ENCODE results near the gene NEK4.
"Not testable (repeated sequence)": the region's sequence is repeated elsewhere in the genome, so short reads cannot be mapped to it uniquely, and the experiment has no call there.

The NEK4 gene

GRCh38 chr3:52777959-52778805, 7.4 kb upstream of the NEK4 start:
- no peak for DNase-seq

- no peak for DNase-seq
Measured at GRCh38 chr3:52777127-52777958, 6.6 kb upstream of the NEK4 start, which contains the start of gene ITIH1. Gene ITIH1 (plus strand): TSS chr3:52777599. CDS start chr3:52777616, 17 bp downstream.

- DNase-seq, result not testable (repeated sequence)
Measured at GRCh38 chr3:52776486-52776885, 5.7 kb upstream of the NEK4 start.

GRCh38 chr3:52775877-52776276, 5.1 kb upstream of the NEK4 start:
- DNase-seq, result no peak

GRCh38 chr3:52774901-52775864, 4.4 kb upstream of the NEK4 start:
- DNase-seq, result no peak

- no peak for DNase-seq
Measured at GRCh38 chr3:52774066-52774713, 3.5 kb upstream of the NEK4 start.

- no peak for DNase-seq
Measured at GRCh38 chr3:52773361-52774065, 2.8 kb upstream of the NEK4 start.

- DNase-seq, result no peak
Measured at GRCh38 chr3:52771702-52772101, 962 bp upstream of the NEK4 start.

- DNase-seq, result no peak
Measured at GRCh38 chr3:52771334-52771681, 568 bp upstream of the NEK4 start.

GRCh38 chr3:52769786-52770455, 819 bp downstream of the NEK4 start:
- DNase-seq, result no peak

GRCh38 chr3:52763466-52763865, 7.3 kb downstream of the NEK4 start:
- DNase-seq, result no peak

GRCh38 chr3:52756141-52756540, 14.6 kb downstream of the NEK4 start:
- no peak for DNase-seq

- DNase-seq, result no peak
Measured at GRCh38 chr3:52754373-52754772, 16.4 kb downstream of the NEK4 start.

GRCh38 chr3:52752045-52752660, 18.6 kb downstream of the NEK4 start:
- no peak for DNase-seq

- DNase-seq, result no peak
Measured at GRCh38 chr3:52743721-52744120, 27.0 kb downstream of the NEK4 start.

- no peak for DNase-seq
Measured at GRCh38 chr3:52743152-52743551, 27.6 kb downstream of the NEK4 start.

- DNase-seq, result no peak
Measured at GRCh38 chr3:52742418-52743041, 28.2 kb downstream of the NEK4 start.

- DNase-seq, result no peak
Measured at GRCh38 chr3:52739730-52740129, 31.0 kb downstream of the NEK4 start.

- DNase-seq, result no peak
Measured at GRCh38 chr3:52733256-52733891, 37.4 kb downstream of the NEK4 start.

GRCh38 chr3:52731590-52731989, 39.1 kb downstream of the NEK4 start:
- no peak for DNase-seq

All from NCI-H1694 (cell line).